Activated T-cell treated with anti-CD3 and anti-CD28 coated beads for 4 hours (primary cell): ENCODE data around the gene TVP23B.
A peak's percentile ranks its signal among the peaks of the same experiment; 100 is the strongest.
"Not testable (repeated sequence)": the region's sequence is repeated elsewhere in the genome, so short reads cannot be mapped to it uniquely, and the experiment has no call there.

ENCODE experiments used
- DNase-seq: peaks from one replicate; pipeline ENCODE4 v3.0.0-alpha.2; 2020

The TVP23B gene

GRCh38 chr17:18794841-18795240 lies 13.9 kb downstream of the TVP23B start:
- DNase-seq: not testable (repeated sequence)

- DNase-seq: not testable (repeated sequence)
Observed at GRCh38 chr17:18796887-18797286, 15.9 kb downstream of the TVP23B start.

DNA sequence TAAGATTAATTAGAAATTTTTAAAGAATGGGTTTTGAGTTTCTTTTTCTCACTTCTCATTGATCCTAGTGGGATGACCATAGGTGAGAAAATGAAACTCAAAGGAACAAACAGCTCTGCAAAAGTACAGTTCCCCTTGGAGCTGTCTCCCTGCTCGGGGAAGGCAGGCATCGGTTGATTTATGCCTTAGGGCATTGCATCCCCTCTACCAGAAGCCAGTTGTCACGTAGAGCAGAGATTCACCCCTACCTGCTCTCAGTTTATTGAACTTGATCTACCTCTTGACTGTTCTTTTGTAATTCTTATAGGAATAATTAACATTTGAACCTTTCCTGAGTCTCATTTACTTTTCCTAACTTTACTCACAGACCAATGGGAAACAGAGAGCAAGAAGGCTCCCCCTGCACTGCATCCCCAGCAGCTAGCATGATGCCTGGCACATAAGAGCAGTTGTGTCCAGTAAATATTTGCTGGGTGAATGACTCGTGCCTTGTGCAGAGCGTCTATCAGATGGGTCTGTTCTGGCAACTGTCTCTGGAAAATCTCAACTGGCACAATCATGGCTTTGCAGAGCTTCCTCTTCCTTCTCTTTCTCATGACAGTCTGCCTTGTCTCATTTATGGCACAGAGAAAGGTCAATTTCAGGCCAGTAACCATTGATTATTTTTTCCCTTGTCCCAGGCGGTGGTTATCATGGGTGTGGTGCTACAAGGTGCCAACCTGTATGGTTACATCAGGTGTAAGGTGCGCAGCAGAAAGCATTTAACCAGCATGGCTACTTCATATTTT lies 22.7 kb downstream of the TVP23B start:
- not testable (repeated sequence) for DNase-seq

DNA sequence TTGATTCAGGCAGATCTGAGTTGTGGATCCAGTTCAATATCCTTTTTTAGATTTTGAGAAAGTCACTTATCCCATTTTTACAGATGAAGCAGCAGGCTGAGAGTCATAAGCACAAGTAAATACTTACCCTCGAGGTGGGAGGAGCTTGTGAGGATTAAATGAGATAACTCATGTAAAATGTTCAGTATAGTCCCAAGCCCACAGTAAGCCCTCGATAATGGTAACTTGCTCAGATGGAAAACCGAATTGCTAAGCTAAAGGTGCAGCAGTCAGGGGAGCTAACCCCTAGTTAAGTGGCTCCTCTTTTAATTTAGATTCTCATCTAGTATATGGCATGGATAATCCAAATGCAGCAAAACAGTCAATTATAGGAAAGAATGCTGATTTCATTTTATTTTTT lies 34.9 kb downstream of the TVP23B start:
- not testable (repeated sequence) for DNase-seq

DNA sequence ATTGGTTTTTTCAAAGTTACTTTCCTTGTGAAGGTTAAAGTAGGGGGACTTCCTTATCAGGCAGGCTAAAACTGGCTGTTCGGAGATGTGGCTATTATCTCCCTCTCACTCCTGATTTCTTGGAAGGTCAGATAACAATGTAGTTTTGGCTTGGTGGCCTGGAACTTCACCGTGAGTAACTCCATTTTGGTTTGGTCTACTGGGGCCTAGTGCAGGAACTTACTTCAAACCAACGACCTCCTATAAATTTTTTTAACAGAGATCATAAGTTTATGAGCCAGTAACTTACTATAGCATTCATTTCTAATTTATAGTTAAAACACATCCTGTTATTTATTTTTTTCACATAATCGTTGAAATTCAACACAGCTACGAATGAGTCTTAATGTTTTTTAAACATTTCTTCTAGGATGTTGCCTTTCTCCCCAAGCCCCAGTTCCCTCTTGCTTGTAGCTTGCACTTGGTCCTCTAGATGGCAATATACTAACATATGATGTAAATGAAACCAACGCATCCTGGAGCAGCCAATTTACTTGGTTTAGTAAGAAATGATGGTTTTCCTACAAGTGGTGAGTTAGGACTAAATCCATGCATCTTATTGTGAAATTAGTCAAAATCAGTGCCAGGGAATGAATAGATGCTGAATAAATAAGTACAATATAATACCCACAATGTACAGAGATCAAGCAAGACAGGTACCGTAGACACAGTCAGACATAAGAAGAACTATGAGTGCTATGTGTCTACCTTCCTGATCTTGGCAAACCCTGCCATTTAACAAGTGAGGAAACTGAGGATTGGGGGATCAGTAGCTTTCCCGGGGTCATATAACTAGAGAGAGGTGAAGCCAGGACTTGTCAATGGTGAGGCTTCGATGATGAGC lies 35.7 kb downstream of the TVP23B start:
- DNase-seq: peak; percentile 41

GRCh38 chr17:18821430-18821829 lies 40.4 kb downstream of the TVP23B start:
- DNase-seq: not testable (repeated sequence)

DNA sequence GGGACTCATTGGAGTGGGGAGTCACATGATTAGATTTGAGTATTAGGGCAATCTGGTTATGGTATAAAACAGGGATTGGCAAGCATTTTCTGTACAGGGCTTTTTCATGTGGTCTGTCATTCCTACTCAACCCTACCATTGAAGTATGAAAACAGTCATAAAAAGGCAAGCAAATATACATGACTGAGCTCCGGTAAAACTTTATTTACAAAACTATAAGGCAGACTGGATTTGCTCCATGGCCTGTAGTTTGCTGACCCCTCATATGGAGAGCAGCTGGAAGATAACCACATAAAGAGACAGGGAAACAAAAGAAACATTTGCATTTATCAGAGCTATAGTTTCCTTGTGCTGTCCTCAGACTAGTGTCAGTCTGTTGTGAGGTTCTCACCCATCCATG lies 46.6 kb downstream of the TVP23B start:
- not testable (repeated sequence) for DNase-seq

DNA sequence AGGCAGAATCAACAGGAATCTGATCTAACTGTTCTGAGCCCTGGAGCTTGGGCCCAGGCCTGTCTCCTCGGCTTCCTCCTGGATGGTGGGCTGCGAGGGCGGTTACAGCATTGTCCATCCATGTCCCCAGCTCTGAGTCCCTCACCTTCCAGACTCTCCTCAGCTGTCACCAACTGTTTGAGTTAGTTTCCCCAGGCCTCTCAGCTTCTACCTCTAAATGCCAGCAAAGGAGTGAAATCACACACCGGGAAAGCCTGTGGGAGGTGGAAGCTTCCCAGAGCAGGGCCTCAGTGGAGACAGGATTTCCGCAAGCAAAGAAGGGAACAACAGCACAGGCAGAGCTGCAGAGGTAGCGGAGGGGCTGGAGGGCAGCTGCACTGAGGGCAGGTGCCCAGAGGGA lies 67.5 kb downstream of the TVP23B start:
- DNase-seq: no peak

DNA sequence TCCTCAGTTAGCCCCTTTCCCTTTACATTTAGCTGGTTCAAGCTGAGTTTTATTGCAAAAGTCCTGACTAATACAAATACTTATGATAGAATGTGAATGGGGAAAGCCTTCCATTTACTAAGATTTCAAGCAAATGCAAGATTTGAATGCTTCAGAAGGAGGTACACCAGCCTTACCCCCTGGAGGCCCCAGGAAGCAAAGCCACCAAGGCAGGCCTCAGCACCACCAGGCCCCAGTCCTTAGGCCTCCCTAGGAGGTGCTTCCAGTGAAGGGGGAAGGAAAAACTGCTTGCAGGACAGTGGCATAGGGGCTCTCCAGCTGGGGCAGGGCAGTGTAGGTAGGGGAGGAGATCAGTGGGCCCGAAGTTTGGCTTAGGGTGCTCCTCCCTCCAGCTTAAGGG lies 69.7 kb downstream of the TVP23B start:
- DNase-seq: no peak

DNA sequence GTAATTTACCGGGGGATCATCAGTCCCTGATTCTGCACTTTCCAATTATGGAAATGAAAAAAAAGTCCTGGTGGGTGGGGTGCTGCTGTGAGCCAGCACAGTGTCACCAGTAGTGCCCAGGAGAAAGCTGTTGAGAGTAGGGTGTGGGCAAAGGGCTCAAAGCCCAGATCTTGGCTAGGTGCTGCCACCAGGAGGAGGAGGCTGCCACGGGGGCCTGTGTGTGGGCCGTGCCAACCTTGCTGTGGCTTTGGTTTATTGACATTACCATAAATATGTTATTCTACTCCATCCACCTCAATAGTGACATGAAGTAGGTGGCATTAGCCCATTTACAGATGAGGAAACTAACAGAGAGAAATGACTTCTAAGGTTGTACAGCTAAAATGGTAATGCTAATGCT lies 70.2 kb downstream of the TVP23B start:
- DNase-seq: no peak

GRCh38 chr17:18854956-18855355 lies 74.0 kb downstream of the TVP23B start:
- no peak for DNase-seq

DNA sequence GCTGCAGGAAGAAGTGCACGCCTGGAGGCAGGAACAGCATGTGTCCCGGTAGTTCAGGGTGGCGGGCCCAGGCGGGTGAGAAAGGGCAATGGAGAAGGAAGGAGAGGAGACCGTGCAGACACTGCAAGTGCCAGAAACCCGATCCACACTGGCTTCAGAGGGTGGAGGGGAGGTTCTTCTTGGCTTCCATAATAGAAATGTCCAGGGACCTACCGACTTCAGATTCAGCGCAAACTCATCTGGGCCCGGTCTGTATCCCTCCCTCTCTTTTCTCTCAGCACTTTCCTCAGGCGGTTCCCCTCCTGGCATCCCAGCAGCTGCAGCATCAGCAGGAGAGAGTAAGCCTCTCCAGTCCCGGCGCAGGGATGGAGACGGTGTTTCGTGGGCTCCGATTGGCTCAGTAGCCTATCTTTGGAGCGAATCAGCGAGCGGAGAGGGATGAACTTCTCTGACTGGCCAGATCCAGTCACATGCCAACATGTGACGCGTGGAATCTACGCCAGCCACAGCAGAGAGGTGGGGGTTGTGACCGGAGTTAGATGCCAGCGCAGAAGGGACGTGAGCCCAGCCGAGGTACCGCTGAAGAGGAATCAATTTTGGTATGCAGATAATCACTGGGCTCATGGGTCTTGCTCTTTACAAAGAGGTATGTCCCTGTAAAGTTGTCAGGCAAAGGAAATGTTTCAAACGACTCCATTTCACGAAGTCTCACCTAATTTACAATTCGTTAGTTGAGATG lies 75.0 kb downstream of the TVP23B start:
- DNase-seq: peak; percentile 77
